C4-2B (cell line): ENCODE measurements around the gene KRTDAP.

Experiments
- ZFX ChIP-seq: fragments of 450-650 bp; IDR thresholded peaks from 2 replicates; pipeline ENCODE4 v1.6.1; 2017
- TF ChIP-seq, protein P1 (sequence below): fragments of 450-650 bp; conservative IDR thresholded peaks from 2 replicates; pipeline ENCODE4 v1.5.1; 2017; ENCODE audit warnings: mild to moderate bottlenecking

- TF ChIP-seq, protein P1, sequence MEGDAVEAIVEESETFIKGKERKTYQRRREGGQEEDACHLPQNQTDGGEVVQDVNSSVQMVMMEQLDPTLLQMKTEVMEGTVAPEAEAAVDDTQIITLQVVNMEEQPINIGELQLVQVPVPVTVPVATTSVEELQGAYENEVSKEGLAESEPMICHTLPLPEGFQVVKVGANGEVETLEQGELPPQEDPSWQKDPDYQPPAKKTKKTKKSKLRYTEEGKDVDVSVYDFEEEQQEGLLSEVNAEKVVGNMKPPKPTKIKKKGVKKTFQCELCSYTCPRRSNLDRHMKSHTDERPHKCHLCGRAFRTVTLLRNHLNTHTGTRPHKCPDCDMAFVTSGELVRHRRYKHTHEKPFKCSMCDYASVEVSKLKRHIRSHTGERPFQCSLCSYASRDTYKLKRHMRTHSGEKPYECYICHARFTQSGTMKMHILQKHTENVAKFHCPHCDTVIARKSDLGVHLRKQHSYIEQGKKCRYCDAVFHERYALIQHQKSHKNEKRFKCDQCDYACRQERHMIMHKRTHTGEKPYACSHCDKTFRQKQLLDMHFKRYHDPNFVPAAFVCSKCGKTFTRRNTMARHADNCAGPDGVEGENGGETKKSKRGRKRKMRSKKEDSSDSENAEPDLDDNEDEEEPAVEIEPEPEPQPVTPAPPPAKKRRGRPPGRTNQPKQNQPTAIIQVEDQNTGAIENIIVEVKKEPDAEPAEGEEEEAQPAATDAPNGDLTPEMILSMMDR = no peak
- TF ChIP-seq ZFX = no peak
These were observed 15.7 kb upstream of the KRTDAP start for GRCh38 chr19:35506011-35506410.
